Ishikawa (cell line): ENCODE results near the gene SPRED2.

Experiments used
- CEBPB ChIP-seq: IDR thresholded peaks from 2 replicates; pipeline ENCODE4 v1.6.1; 2012
- EGR1 ChIP-seq: IDR thresholded peaks from 2 replicates; pipeline ENCODE4 v1.6.1; 2012
- EP300 ChIP-seq: IDR thresholded peaks from 2 replicates; pipeline ENCODE4 v1.6.1; 2012; ENCODE audit warnings: borderline replicate concordance
- NFIC ChIP-seq: IDR thresholded peaks from 2 replicates; pipeline ENCODE4 v1.6.1; 2012
- RAD21 ChIP-seq: IDR thresholded peaks from 2 replicates; pipeline ENCODE4 v1.6.1; 2012; ENCODE audit warnings: low read depth
- TF ChIP-seq, protein P1 (sequence below): IDR thresholded peaks from 2 replicates; pipeline ENCODE4 v1.6.1; 2012; ENCODE audit warnings: low read depth, mild to moderate bottlenecking
- TF ChIP-seq, protein P2 (sequence below): IDR thresholded peaks from 2 replicates; pipeline ENCODE4 v1.6.1; 2012

DNA sequence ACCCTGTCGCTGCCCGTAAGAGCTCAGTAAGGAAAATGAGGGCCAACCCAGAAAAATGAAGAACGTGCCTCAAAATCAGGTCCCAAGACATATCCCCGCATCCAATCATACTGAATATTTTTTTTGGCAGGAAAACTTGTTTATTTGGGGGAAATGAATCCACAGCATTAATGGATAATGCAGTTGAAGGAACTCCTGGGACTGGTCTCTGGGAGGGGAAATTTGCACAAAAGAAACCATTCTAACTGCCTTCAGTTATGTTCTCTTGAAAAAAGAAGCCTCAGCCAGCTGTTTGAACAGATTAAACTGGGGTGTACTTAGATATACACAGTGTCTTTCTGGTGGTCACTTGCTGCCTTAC is 61.3 kb downstream of the SPRED2 start:
- no peak for TF ChIP-seq EP300
- no peak for TF ChIP-seq EGR1
- TF ChIP-seq, protein P1, sequence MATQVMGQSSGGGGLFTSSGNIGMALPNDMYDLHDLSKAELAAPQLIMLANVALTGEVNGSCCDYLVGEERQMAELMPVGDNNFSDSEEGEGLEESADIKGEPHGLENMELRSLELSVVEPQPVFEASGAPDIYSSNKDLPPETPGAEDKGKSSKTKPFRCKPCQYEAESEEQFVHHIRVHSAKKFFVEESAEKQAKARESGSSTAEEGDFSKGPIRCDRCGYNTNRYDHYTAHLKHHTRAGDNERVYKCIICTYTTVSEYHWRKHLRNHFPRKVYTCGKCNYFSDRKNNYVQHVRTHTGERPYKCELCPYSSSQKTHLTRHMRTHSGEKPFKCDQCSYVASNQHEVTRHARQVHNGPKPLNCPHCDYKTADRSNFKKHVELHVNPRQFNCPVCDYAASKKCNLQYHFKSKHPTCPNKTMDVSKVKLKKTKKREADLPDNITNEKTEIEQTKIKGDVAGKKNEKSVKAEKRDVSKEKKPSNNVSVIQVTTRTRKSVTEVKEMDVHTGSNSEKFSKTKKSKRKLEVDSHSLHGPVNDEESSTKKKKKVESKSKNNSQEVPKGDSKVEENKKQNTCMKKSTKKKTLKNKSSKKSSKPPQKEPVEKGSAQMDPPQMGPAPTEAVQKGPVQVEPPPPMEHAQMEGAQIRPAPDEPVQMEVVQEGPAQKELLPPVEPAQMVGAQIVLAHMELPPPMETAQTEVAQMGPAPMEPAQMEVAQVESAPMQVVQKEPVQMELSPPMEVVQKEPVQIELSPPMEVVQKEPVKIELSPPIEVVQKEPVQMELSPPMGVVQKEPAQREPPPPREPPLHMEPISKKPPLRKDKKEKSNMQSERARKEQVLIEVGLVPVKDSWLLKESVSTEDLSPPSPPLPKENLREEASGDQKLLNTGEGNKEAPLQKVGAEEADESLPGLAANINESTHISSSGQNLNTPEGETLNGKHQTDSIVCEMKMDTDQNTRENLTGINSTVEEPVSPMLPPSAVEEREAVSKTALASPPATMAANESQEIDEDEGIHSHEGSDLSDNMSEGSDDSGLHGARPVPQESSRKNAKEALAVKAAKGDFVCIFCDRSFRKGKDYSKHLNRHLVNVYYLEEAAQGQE, result no peak
- no peak for TF ChIP-seq RAD21
- no peak for TF ChIP-seq CEBPB
- TF ChIP-seq, protein P2, sequence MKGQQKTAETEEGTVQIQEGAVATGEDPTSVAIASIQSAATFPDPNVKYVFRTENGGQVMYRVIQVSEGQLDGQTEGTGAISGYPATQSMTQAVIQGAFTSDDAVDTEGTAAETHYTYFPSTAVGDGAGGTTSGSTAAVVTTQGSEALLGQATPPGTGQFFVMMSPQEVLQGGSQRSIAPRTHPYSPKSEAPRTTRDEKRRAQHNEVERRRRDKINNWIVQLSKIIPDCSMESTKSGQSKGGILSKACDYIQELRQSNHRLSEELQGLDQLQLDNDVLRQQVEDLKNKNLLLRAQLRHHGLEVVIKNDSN, result no peak
- TF ChIP-seq NFIC, result no peak
